ENCODE measurements around the gene TFR2. TPM values are rescaled to one million over a fixed set of nuclear protein-coding genes. Genes with fewer than 3 reads are reported as not detected.

The TFR2 gene
- total RNA-seq, 4 donors from 2014 or later = 0.81 to 3.9 (median 1.3) TPM

DNA sequence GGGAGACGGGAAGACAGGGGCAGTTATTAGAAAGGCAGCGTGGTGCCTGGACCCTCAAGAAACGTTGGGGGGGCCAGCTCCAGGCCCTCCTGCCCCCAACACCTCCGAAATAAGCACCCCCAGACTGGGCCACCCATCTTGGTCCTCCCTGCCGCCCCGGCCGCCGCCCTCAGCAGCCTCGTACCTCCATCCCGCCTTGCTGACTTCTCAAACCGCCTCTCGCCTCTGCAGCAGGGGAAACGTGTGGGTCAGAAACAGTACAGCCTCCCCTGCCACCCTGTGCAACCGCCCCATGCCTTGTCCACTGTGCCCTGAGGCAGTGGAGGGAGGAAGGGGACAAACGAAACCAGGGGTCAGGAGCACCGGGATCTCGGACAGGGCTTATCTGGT lies 45.5 kb upstream of the TFR2 start:
- H3K4me1 ChIP-seq = peaks cover 24% of the 10 kb centered on the region
- TF ChIP-seq, protein P1, sequence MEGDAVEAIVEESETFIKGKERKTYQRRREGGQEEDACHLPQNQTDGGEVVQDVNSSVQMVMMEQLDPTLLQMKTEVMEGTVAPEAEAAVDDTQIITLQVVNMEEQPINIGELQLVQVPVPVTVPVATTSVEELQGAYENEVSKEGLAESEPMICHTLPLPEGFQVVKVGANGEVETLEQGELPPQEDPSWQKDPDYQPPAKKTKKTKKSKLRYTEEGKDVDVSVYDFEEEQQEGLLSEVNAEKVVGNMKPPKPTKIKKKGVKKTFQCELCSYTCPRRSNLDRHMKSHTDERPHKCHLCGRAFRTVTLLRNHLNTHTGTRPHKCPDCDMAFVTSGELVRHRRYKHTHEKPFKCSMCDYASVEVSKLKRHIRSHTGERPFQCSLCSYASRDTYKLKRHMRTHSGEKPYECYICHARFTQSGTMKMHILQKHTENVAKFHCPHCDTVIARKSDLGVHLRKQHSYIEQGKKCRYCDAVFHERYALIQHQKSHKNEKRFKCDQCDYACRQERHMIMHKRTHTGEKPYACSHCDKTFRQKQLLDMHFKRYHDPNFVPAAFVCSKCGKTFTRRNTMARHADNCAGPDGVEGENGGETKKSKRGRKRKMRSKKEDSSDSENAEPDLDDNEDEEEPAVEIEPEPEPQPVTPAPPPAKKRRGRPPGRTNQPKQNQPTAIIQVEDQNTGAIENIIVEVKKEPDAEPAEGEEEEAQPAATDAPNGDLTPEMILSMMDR (IDR thresholded peaks at IDR 0.05) = no peak
- no peak for TF ChIP-seq EP300 (IDR thresholded peaks at IDR 0.05)
- TF ChIP-seq POLR2A (IDR thresholded peaks at IDR 0.05) = no peak
- no peak for TF ChIP-seq POLR2AphosphoS5 (IDR thresholded peaks at IDR 0.05)
- WGBS = 93% methylated on average over 17 of the region's 17 CpGs
- no peak overlapping the region for H3K4me3 ChIP-seq
- H3K9me3 ChIP-seq = no peaks in the 10 kb centered on the region
- DNase-seq (ENCODE audit: low spot score in 2 of 2) = no peak
- H3K36me3 ChIP-seq = peaks cover 74% of the 10 kb centered on the region
- H3K27ac ChIP-seq = no peak overlapping the region
- H3K27me3 ChIP-seq = no peaks in the 10 kb centered on the region

DNA sequence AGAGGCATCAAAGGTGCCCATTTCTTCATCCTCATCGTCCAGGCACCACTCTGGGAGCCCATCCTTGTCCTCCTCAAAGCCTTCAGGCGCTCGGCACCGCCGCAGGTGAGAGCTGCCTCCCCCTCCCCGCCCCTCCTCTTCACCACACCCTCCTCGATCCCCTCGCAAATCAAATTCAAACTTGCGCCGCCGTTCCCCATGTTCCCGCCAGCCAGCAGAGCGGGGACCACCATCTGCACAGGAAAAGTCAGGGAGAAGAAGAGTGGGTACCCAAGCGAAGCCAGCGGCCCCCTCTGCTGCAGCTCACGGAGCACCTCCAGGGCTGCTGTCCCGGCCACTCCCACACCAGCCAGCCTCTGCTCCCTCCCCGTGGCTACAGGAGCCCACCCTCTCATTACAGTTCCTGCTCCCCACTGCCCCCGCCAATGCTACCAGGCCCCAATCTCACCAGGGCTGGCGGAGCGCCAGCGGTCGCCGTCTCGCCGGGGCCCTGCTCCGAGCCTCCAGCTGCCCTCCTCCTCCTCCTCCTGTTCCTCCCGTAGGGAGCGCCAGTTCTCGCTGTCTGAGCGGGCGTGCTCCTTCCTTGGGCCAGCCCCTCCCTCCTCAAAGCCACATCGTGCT lies 45.0 kb upstream of the TFR2 start:
- no peak for DNase-seq (ENCODE audit: low spot score in 2 of 2)
- WGBS = 83% methylated on average over 33 of the region's 33 CpGs
- Histone ChIP-seq H3K4me3 (no peak overlapping the region), H3K9me3 (no peaks in the 10 kb centered on the region), H3K4me1 (peaks cover 19% of the 10 kb centered on the region), H3K36me3 (peaks cover 80% of the 10 kb centered on the region), H3K27me3 (no peaks in the 10 kb centered on the region), H3K27ac (no peak overlapping the region)
- TF ChIP-seq POLR2AphosphoS5 (IDR thresholded peaks at IDR 0.05) (no peak), EP300 (IDR thresholded peaks at IDR 0.05) (no peak), POLR2A (IDR thresholded peaks at IDR 0.05) (no peak)
- TF ChIP-seq, protein P1 (IDR thresholded peaks at IDR 0.05) = no peak

DNA sequence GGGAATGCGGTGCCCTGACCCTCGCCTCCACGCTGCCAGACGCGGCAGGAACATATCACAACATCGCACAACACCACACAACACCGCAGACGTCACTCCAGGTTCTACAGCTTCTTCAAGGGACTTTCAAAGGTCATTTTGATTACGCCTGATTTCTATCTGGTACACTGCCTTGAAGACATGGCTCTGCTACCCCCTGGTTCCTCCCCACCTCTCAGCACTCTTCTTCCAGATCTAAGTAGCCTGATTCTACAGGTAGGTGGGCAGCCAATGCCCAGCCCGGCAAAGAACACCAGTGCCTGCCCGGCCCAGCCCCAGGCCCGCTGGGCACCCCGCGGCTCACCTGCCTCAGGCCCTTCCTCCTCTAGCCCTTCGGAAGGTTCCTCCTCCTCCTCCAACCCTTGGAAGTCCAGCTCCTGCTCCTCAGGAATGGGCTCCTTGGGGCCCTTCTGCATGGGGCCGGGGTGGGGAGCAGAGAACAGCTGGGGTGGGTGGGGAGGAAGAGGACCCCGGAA lies 44.3 kb upstream of the TFR2 start:
- TF ChIP-seq POLR2AphosphoS5 (IDR thresholded peaks at IDR 0.05) = no peak
- TF ChIP-seq, protein P1 (IDR thresholded peaks at IDR 0.05) = no peak
- no peak for TF ChIP-seq POLR2A (IDR thresholded peaks at IDR 0.05)
- TF ChIP-seq EP300 (IDR thresholded peaks at IDR 0.05) = no peak
- Histone ChIP-seq H3K27ac (no peak overlapping the region), H3K9me3 (no peaks in the 10 kb centered on the region), H3K36me3 (peaks cover 80% of the 10 kb centered on the region), H3K4me1 (peaks cover 16% of the 10 kb centered on the region), H3K27me3 (no peaks in the 10 kb centered on the region), H3K4me3 (no peak overlapping the region)
- WGBS = 88% methylated on average over 17 of the region's 17 CpGs
- no peak for DNase-seq (ENCODE audit: low spot score in 2 of 2)

DNA sequence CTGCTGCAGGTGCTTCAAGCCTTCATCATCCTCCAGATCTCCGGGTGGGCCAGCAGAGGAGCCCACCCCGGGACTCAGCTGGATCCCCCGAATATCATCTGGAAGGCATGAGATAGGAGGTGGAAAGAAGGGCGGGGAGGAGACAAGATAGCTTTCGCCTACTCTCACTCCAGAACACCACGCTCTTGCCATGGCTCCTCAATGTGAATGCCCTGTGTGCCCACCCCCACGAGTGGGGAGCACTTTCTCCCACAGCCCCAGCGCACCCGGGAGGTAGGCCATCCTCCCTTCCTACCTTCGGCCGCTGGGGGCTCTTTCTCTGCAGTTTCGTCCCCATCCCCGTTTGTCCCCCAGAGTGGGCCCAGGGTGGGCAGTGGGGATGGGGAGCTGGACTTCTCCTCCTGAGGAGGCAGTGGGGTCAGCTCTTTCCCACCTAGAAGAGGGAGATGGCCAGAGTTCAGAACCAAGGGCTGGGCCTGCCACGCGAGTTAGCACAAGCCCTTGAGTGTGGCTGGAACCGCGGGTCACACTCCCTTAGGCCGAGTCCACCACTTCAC lies 43.8 kb upstream of the TFR2 start:
- no peak for DNase-seq (ENCODE audit: low spot score in 2 of 2)
- H3K4me3 ChIP-seq = no peak overlapping the region
- H3K9me3 ChIP-seq = no peaks in the 10 kb centered on the region
- H3K27ac ChIP-seq = no peak overlapping the region
- WGBS = 82% methylated on average over 12 of the region's 18 CpGs
- peaks cover 80% of the 10 kb centered on the region for H3K36me3 ChIP-seq
- peaks cover 21% of the 10 kb centered on the region for H3K4me1 ChIP-seq
- H3K27me3 ChIP-seq = no peaks in the 10 kb centered on the region
- no peak for TF ChIP-seq EP300 (IDR thresholded peaks at IDR 0.05)
- no peak for TF ChIP-seq POLR2A (IDR thresholded peaks at IDR 0.05)
- TF ChIP-seq, protein P1 (IDR thresholded peaks at IDR 0.05) = no peak
- no peak for TF ChIP-seq POLR2AphosphoS5 (IDR thresholded peaks at IDR 0.05)

DNA sequence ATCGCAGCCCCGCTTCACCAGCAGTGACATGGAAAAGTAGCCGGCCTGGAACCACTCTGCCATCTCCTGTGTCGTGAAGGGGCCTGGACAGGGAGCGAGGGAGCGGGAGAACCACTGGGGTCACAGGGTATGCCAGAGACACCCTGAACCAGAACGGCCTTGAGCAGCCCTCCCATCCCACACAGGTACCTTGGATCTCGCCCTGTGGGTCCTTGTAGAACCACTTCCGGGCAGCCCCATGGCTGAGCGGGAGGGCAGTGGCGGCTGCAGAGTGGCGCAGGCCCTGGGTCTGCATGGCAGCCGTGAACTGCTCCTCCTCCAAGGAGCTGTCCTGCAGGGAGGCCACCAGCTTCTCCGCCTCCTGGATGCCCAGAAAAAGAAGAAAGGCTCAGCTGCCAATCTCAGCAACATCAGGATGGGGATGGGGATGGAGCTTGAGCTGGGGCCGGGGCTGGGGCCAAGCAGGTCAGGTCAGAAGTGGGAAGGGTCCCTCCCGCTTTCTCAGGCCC lies 43.2 kb upstream of the TFR2 start:
- no peak for DNase-seq (ENCODE audit: low spot score in 2 of 2)
- WGBS = 88% methylated on average over 13 of the region's 16 CpGs
- H3K27me3 ChIP-seq = no peaks in the 10 kb centered on the region
- peaks cover 24% of the 10 kb centered on the region for H3K4me1 ChIP-seq
- H3K27ac ChIP-seq = no peak overlapping the region
- no peaks in the 10 kb centered on the region for H3K9me3 ChIP-seq
- H3K4me3 ChIP-seq = no peak overlapping the region
- TF ChIP-seq EP300 (IDR thresholded peaks at IDR 0.05) = no peak
- TF ChIP-seq POLR2AphosphoS5 (IDR thresholded peaks at IDR 0.05) = no peak
- peaks cover 82% of the 10 kb centered on the region for H3K36me3 ChIP-seq
